Measurements from ENCODE around the gene DUSP23.

DNA sequence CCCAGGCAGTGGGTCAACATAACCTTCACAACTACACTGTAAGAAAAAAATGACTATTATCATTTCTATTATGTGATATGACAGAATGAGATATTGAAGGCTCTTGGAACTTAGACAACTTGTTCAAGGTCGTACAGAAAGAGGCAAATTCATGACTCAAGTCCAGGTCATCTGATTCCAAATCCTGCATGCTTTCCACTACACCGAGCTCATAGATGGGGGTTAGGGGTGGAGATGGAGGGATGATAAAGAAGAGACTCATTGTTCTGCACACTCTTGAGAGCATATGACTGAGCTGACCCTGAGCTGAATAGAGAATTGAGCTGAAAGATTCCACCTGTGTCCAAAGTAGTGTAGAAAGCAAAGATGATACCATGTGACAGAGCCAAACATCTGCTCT lies 24.2 kb downstream of the DUSP23 start:
- TF ChIP-seq, protein P1, sequence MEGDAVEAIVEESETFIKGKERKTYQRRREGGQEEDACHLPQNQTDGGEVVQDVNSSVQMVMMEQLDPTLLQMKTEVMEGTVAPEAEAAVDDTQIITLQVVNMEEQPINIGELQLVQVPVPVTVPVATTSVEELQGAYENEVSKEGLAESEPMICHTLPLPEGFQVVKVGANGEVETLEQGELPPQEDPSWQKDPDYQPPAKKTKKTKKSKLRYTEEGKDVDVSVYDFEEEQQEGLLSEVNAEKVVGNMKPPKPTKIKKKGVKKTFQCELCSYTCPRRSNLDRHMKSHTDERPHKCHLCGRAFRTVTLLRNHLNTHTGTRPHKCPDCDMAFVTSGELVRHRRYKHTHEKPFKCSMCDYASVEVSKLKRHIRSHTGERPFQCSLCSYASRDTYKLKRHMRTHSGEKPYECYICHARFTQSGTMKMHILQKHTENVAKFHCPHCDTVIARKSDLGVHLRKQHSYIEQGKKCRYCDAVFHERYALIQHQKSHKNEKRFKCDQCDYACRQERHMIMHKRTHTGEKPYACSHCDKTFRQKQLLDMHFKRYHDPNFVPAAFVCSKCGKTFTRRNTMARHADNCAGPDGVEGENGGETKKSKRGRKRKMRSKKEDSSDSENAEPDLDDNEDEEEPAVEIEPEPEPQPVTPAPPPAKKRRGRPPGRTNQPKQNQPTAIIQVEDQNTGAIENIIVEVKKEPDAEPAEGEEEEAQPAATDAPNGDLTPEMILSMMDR (IDR thresholded peaks at IDR 0.05): no peak
- TF ChIP-seq EP300 (IDR thresholded peaks at IDR 0.05) (no peak), POLR2A (IDR thresholded peaks at IDR 0.05) (no peak), POLR2AphosphoS5 (IDR thresholded peaks at IDR 0.05) (no peak)

All from stomach (tissue), 4 donors.